Thyroid gland (tissue), 4 donors: Measurements from ENCODE around the gene ALOXE3.

Experiments
- CTCF ChIP-seq, 6 experiments: fragments of 200-600 bp in 3 of 6; fragments of 450-650 bp in 3 of 6; sonication (generic) in 3 of 6; IDR thresholded peaks; one replicate each; pipeline ENCODE4 v1.5.1; 2016 to 2019; ENCODE audit warnings: antibody characterized with exemption in 6 of 6, mild to moderate bottlenecking in 2 of 6, inconsistent platforms in 1 of 6, moderate library complexity in 1 of 6
- POLR2A ChIP-seq, 2 donors: fragments of 450-650 bp; IDR thresholded peaks; one replicate each; pipeline ENCODE4 v1.6.1; 2017; ENCODE audit warnings: antibody characterized with exemption in 2 of 2, mild to moderate bottlenecking in 2 of 2, moderate library complexity in 1 of 2

GRCh38 chr17:8123695-8124349 lies 5.5 kb upstream of the ALOXE3 start, which contains the start of gene HES7:
- TF ChIP-seq CTCF (IDR thresholded peaks at IDR 0.05) (no peak), POLR2A (IDR thresholded peaks at IDR 0.05) (no peak)
